Stomach (tissue), 9 donors: ENCODE results near the gene ATP8A2. TPM values are rescaled to one million over a fixed set of nuclear protein-coding genes. Genes with fewer than 3 reads are reported as not detected.

ENCODE experiments used
- DNase-seq, 2 donors: peaks; one replicate each; pipeline versions ENCODE4 v3.0.0 to v3.0.0-alpha.2; 2013 to 2019
- H3K27ac ChIP-seq, 5 donors: fragments of 200-600 bp in 4 of 5; sonication (generic) in 4 of 5; one replicate each; pipeline ENCODE4 v1.5.1; 2013 to 2019; ENCODE audit warnings: mild to moderate bottlenecking in 1 of 5, moderate library complexity in 1 of 5
- H3K27me3 ChIP-seq, 3 donors: fragments of 200-600 bp; sonication (generic); one replicate each; pipeline ENCODE4 v1.5.1; 2017 to 2019; ENCODE audit warnings: mixed run types in 1 of 3
- H3K36me3 ChIP-seq, 4 donors: fragments of 200-600 bp; sonication (generic); 1 replicate in 3 of 4; 2 replicates in 1 of 4; pipeline ENCODE4 v1.5.1; 2016 to 2019
- H3K4me1 ChIP-seq, 4 donors: fragments of 200-600 bp; sonication (generic); one replicate each; pipeline ENCODE4 v1.5.1; 2016 to 2019
- H3K4me3 ChIP-seq, 4 donors: fragments of 200-600 bp; sonication (generic) in 3 of 4; one replicate each; pipeline ENCODE4 v1.5.1; 2016 to 2019; ENCODE audit warnings: mild to moderate bottlenecking in 1 of 4
- H3K9me3 ChIP-seq, 4 donors: fragments of 200-600 bp; sonication (generic); one replicate each; pipeline ENCODE4 v1.5.1; 2016 to 2019
- CTCF ChIP-seq, 7 experiments: fragments of 450-650 bp in 4 of 7; fragments of 200-600 bp in 3 of 7; sonication (generic) in 3 of 7; IDR thresholded peaks; one replicate each; pipeline ENCODE4 v1.5.1; 2016 to 2019; ENCODE audit warnings: antibody characterized with exemption in 7 of 7, control low read depth in 2 of 7, mild to moderate bottlenecking in 1 of 7
- EP300 ChIP-seq: sonication (generic); formaldehyde crosslinking; IDR thresholded peaks from one replicate; pipeline ENCODE4 v1.6.1; 2017; ENCODE audit warnings: antibody characterized with exemption
- POLR2A ChIP-seq, 4 donors: fragments of 450-650 bp; IDR thresholded peaks; one replicate each; pipeline ENCODE4 v1.6.1; 2016; ENCODE audit warnings: antibody characterized with exemption in 4 of 4, control low read depth in 2 of 4, mild to moderate bottlenecking in 1 of 4, moderate library complexity in 1 of 4
- POLR2AphosphoS5 ChIP-seq, 3 donors: sonication (generic); formaldehyde crosslinking; IDR thresholded peaks; one replicate each; pipeline ENCODE4 v1.6.1; 2016; ENCODE audit warnings: antibody characterized with exemption in 3 of 3
- WGBS, 5 donors: extraction: QIAGEN DNeasy Blood & Tissue Kit in 3 of 5; methylation state at CpG; one replicate each; pipeline versions ENCODE4 v1.1.5 to v1.1.7; 2013 to 2018; 5-methylcytosine and 5-hydroxymethylcytosine counted together
- intact Hi-C: fragments of 100-400 bp; cut with DNase I; formaldehyde crosslinking; loops from one replicate; pipeline ENCODE4 v1.15.1; 2023; ENCODE audit warnings: low total_unique reads
- polyA plus RNA-seq, 3 donors: library from polyadenylated mRNA; stranded (reverse); fragments of 200-250 nt; gene quantifications; one replicate each; pipeline ENCODE4 v1.2.3, GENCODE V29; 2013
- total RNA-seq, 5 donors: library from RNA; depleted of rRNA; stranded (reverse); fragments of >200 nt; gene quantifications; one replicate each; pipeline versions ENCODE4 v1.1.0 to v1.2.3, GENCODE V29; 2014 to 2016
- donor health status: healthy with polysubstance abuse.
- donor health status: Bipolar disorder and iron deficiency.
- donor health status: healthy.

The ATP8A2 gene
- total and polyA plus RNA-seq, 8 donors, result 0.12 to 3.5 (median 0.20) TPM; not detected in 3

- Histone ChIP-seq H3K27ac (no peak overlapping the region), H3K9me3 (no peaks in the 10 kb centered on the region), H3K36me3 (no peaks in the 10 kb centered on the region), H3K4me3 (no peak overlapping the region), H3K4me1 (no peaks in the 10 kb centered on the region), H3K27me3 (no peaks in the 10 kb centered on the region)
- no peak for TF ChIP-seq CTCF (IDR thresholded peaks at IDR 0.05)
- TF ChIP-seq POLR2AphosphoS5 (IDR thresholded peaks at IDR 0.05), result no peak
- no peak for TF ChIP-seq POLR2A (IDR thresholded peaks at IDR 0.05)
- no peak for TF ChIP-seq EP300
- WGBS, 5 donors, result 79 to 89% (median 87%) methylated on average over 3 of the region's 3 CpGs
- intact Hi-C loops, result no loop called here
- DNase-seq, result no peak
These were observed 389.3 kb downstream of the ATP8A2 start for GRCh38 chr13:25761041-25761440.

GRCh38 chr13:25762281-25762680, 390.5 kb downstream of the ATP8A2 start:
- Histone ChIP-seq H3K9me3 (no peaks in the 10 kb centered on the region), H3K4me1 (no peaks in the 10 kb centered on the region), H3K36me3 (no peaks in the 10 kb centered on the region), H3K4me3 (no peak overlapping the region), H3K27ac (no peak overlapping the region), H3K27me3 (no peaks in the 10 kb centered on the region)
- no peak for DNase-seq
- intact Hi-C loops, result no loop called here
- 61 to 75% (median 67%) methylated on average over 2 of the region's 2 CpGs for WGBS, 5 donors
- TF ChIP-seq CTCF (IDR thresholded peaks at IDR 0.05) (no peak), POLR2A (IDR thresholded peaks at IDR 0.05) (no peak), EP300 (no peak), POLR2AphosphoS5 (IDR thresholded peaks at IDR 0.05) (no peak)

GRCh38 chr13:25762795-25763377, 391.1 kb downstream of the ATP8A2 start:
- no peaks in the 10 kb centered on the region for H3K36me3 ChIP-seq
- H3K4me1 ChIP-seq, result no peaks in the 10 kb centered on the region
- no peak overlapping the region for H3K4me3 ChIP-seq
- 63 to 81% (median 71%) methylated on average over 7 to 8 of the region's 8 CpGs for WGBS, 5 donors
- TF ChIP-seq POLR2A (IDR thresholded peaks at IDR 0.05), result no peak
- TF ChIP-seq EP300, result no peak
- no peak for TF ChIP-seq CTCF (IDR thresholded peaks at IDR 0.05)
- TF ChIP-seq POLR2AphosphoS5 (IDR thresholded peaks at IDR 0.05), result no peak
- H3K27ac ChIP-seq, result no peak overlapping the region
- no peaks in the 10 kb centered on the region for H3K27me3 ChIP-seq
- H3K9me3 ChIP-seq, result no peaks in the 10 kb centered on the region
- DNase-seq, result no peak
- intact Hi-C loops, result no loop called here

- H3K27me3 ChIP-seq, result no peaks in the 10 kb centered on the region
- no peak for DNase-seq
- H3K4me1 ChIP-seq, result no peaks in the 10 kb centered on the region
- no peak overlapping the region for H3K4me3 ChIP-seq
- H3K27ac ChIP-seq, result no peak overlapping the region
- H3K9me3 ChIP-seq, result no peaks in the 10 kb centered on the region
- intact Hi-C loops, result no loop called here
- H3K36me3 ChIP-seq, result no peaks in the 10 kb centered on the region
- 92 to 98% (median 96%) methylated on average over 4 of the region's 4 CpGs for WGBS, 5 donors
- TF ChIP-seq CTCF (IDR thresholded peaks at IDR 0.05) (no peak), POLR2A (IDR thresholded peaks at IDR 0.05) (no peak), EP300 (no peak), POLR2AphosphoS5 (IDR thresholded peaks at IDR 0.05) (no peak)
These were observed 392.6 kb downstream of the ATP8A2 start for GRCh38 chr13:25764378-25764777.
